HepG2 (cell line): ENCODE measurements around the gene SQSTM1. TPM values are rescaled to one million over a fixed set of nuclear protein-coding genes. Genes with fewer than 3 reads are reported as not detected.
A peak's percentile ranks its signal among the peaks of the same experiment; 100 is the strongest.

Experiments
- ADNP ChIP-seq: sonication (generic); formaldehyde crosslinking; IDR thresholded peaks from 2 replicates; pipeline ENCODE4 v1.4.0; 2020; ENCODE audit warnings: missing genetic modification reagents
- BATF2 ChIP-seq: sonication (generic); formaldehyde crosslinking; IDR thresholded peaks from 2 replicates; pipeline ENCODE4 v1.8.0; 2022; ENCODE audit warnings: mild to moderate bottlenecking, missing genetic modification reagents, moderate library complexity
- EED ChIP-seq: sonication (generic); formaldehyde crosslinking; IDR thresholded peaks from 2 replicates; pipeline ENCODE4 v1.5.0; 2020; ENCODE audit warnings: mild to moderate bottlenecking, missing genetic modification reagents
- ELF3 ChIP-seq: IDR thresholded peaks from 2 replicates; pipeline ENCODE4 v1.6.1; 2016; ENCODE audit warnings: missing genetic modification reagents, missing compliant biosample characterization
- GMEB1 ChIP-seq: sonication (generic); formaldehyde crosslinking; IDR thresholded peaks from 2 replicates; pipeline ENCODE4 v1.5.1; 2020; ENCODE audit warnings: missing genetic modification reagents, mild to moderate bottlenecking, borderline replicate concordance
- GRHL1 ChIP-seq: sonication (generic); formaldehyde crosslinking; conservative IDR thresholded peaks from 2 replicates; pipeline ENCODE4 v1.8.0; 2022; ENCODE audit warnings: missing genetic modification reagents
- MIXL1 ChIP-seq: IDR thresholded peaks from 2 replicates; pipeline ENCODE4 v1.6.1; 2016
- NFIC ChIP-seq: IDR thresholded peaks from 2 replicates; pipeline ENCODE4 v1.6.1; 2012; ENCODE audit warnings: mild to moderate bottlenecking, low read length, inconsistent platforms
- RBFOX2 ChIP-seq: fragments of 200-400 bp; formaldehyde crosslinking; IDR thresholded peaks from 2 replicates; pipeline ENCODE4 v1.6.1; 2017; ENCODE audit warnings: low read depth, mild to moderate bottlenecking, low read length
- RBM39 ChIP-seq: fragments of 200-400 bp; formaldehyde crosslinking; IDR thresholded peaks from one replicate; pipeline ENCODE4 v1.6.1; 2018; ENCODE audit warnings: antibody characterized with exemption, mild to moderate bottlenecking, low read depth, low read length; ENCODE audit not compliant: poor library complexity, severe bottlenecking
- RFX5 ChIP-seq: IDR thresholded peaks from 2 replicates; pipeline ENCODE4 v1.6.1; 2011; ENCODE audit warnings: low read depth, low read length, improper control_type of control experiment
- STAT5B ChIP-seq: sonication (generic); formaldehyde crosslinking; IDR thresholded peaks from 2 replicates; pipeline ENCODE4 v1.4.0; 2020; ENCODE audit warnings: missing genetic modification reagents
- TBX3 ChIP-seq: fragments of 450-650 bp; IDR thresholded peaks from 2 replicates; pipeline ENCODE4 v1.6.1; 2017; ENCODE audit warnings: antibody characterized with exemption, mild to moderate bottlenecking, inconsistent platforms, borderline replicate concordance
- TCF12 ChIP-seq, 2 experiments: fragments of 450-650 bp in 1 of 2; sonication (generic) in 1 of 2; formaldehyde crosslinking in 1 of 2; IDR thresholded peaks; 2 replicates each; pipeline versions ENCODE4 v1.6.1 to v1.8.0; 2017 to 2022; ENCODE audit warnings: antibody characterized with exemption in 1 of 2, mild to moderate bottlenecking in 1 of 2, missing genetic modification reagents in 1 of 2, moderate library complexity in 1 of 2
- TEAD3 ChIP-seq: optimal IDR thresholded peaks from 2 replicates; pipeline ENCODE3; 2016; ENCODE audit warnings: borderline replicate concordance
- THAP9 ChIP-seq: sonication (generic); formaldehyde crosslinking; IDR thresholded peaks from 2 replicates; pipeline ENCODE4; 2020; ENCODE audit warnings: missing genetic modification reagents, mild to moderate bottlenecking, borderline replicate concordance
- ZNF30 ChIP-seq: sonication (generic); formaldehyde crosslinking; IDR thresholded peaks from 2 replicates; pipeline ENCODE4 v1.5.0; 2020; ENCODE audit warnings: mild to moderate bottlenecking, missing genetic modification reagents
- ZNF33A ChIP-seq: sonication (generic); formaldehyde crosslinking; IDR thresholded peaks from 2 replicates; pipeline ENCODE4 v1.5.1; 2020; ENCODE audit warnings: missing genetic modification reagents, mild to moderate bottlenecking, moderate library complexity, borderline replicate concordance
- ZNF614 ChIP-seq: IDR thresholded peaks from 2 replicates; pipeline ENCODE4 v1.6.1; 2018; ENCODE audit warnings: missing biosample characterization, missing genetic modification reagents, inconsistent platforms, borderline replicate concordance
- ZNF740 ChIP-seq: sonication (generic); formaldehyde crosslinking; IDR thresholded peaks from 2 replicates; pipeline ENCODE4 v1.4.0; 2020; ENCODE audit warnings: missing genetic modification reagents
- ZNF780A ChIP-seq: sonication (generic); formaldehyde crosslinking; IDR thresholded peaks from 2 replicates; pipeline ENCODE4 v1.8.0; 2022; ENCODE audit warnings: mild to moderate bottlenecking, missing genetic modification reagents, moderate library complexity
- ZNF782 ChIP-seq: sonication (generic); formaldehyde crosslinking; IDR thresholded peaks from 2 replicates; pipeline ENCODE4 v1.4.0; 2020; ENCODE audit warnings: missing genetic modification reagents, mild to moderate bottlenecking, borderline replicate concordance
- polyA plus RNA-seq, 8 experiments: library from polyadenylated mRNA; depleted of rRNA in 3 of 8; stranded (reverse) in 7 of 8; unstranded in 1 of 8; fragments of >200 nt; fragmentation: Illumina TruSeq in 4 of 8; extraction: Trizol in 4 of 8; gene quantifications; 2 replicates each; pipeline versions ENCODE4 v1.2.1 to v1.2.3, GENCODE V29; 2011 to 2016; ENCODE audit warnings: low read depth in 4 of 8, missing spikeins in 1 of 8, mixed read lengths in 1 of 8; ENCODE audit not compliant: insufficient read depth in 1 of 8
- total RNA-seq, 5 experiments: library from RNA; depleted of rRNA; stranded (reverse); fragments of >200 nt; fragmentation: Illumina TruSeq; extraction: Trizol; gene quantifications; 2 replicates each; pipeline ENCODE4 v1.2.3, GENCODE V29; 2016; ENCODE audit warnings: low read depth in 1 of 5

The SQSTM1 gene
- total and polyA plus RNA-seq, 2 of the 13 experiments (the other 11 are each of a cell fraction or from before 2014, with no cell fraction given), result 90.9 to 160 TPM

GRCh38 chr5:179820483-179821297, at the start of gene SQSTM1 (continued):
- TF ChIP-seq THAP9 (no peak), RBM39 (no peak), TCF12 (IDR thresholded peaks at IDR 0.05) (no peak), TCF12 (CRISPR knock-in tag; IDR thresholded peaks at IDR 0.05) (no peak), ZNF30 (0 out of 2 replicates have a peak, but pooled peaks have one; percentile 84), ZNF33A (CRISPR knock-in tag) (no peak), TEAD3 (peak; percentile 47), GRHL1 (CRISPR knock-in tag) (no peak), ZNF782 (peak; percentile 9; the same call in 1 of the 2 replicates), GMEB1 (CRISPR knock-in tag) (no peak; the same call in 1 of the 2 replicates), ZNF614 (CRISPR knock-in tag) (peak; percentile 15; the same call in 1 of the 2 replicates), ADNP (CRISPR knock-in tag) (no peak), NFIC (no peak), ZNF780A (no peak), EED (CRISPR knock-in tag) (no peak), RBFOX2 (peak; percentile 95), STAT5B (CRISPR knock-in tag) (no peak), BATF2 (CRISPR knock-in tag) (no peak), MIXL1 (0 out of 2 replicates have a peak, but pooled peaks have one; percentile 47), ZNF740 (CRISPR knock-in tag) (no peak; the same call in 1 of the 2 replicates), RFX5 (no peak), TBX3 (no peak), ELF3 (CRISPR knock-in tag) (0 out of 2 replicates have a peak, but pooled peaks have one; percentile 51)
